HG03135 (cell line): ENCODE data around the gene TLN1.
A peak's percentile ranks its signal among the peaks of the same experiment; 100 is the strongest.

ENCODE experiments used
- ATAC-seq: cut with Tn5 transposase; IDR thresholded peaks from one replicate; pipeline ENCODE4 v1.9.1; 2021; ENCODE audit warnings: mild to moderate bottlenecking, moderate library complexity; ENCODE audit not compliant: unreplicated experiment

The TLN1 gene, protein sequence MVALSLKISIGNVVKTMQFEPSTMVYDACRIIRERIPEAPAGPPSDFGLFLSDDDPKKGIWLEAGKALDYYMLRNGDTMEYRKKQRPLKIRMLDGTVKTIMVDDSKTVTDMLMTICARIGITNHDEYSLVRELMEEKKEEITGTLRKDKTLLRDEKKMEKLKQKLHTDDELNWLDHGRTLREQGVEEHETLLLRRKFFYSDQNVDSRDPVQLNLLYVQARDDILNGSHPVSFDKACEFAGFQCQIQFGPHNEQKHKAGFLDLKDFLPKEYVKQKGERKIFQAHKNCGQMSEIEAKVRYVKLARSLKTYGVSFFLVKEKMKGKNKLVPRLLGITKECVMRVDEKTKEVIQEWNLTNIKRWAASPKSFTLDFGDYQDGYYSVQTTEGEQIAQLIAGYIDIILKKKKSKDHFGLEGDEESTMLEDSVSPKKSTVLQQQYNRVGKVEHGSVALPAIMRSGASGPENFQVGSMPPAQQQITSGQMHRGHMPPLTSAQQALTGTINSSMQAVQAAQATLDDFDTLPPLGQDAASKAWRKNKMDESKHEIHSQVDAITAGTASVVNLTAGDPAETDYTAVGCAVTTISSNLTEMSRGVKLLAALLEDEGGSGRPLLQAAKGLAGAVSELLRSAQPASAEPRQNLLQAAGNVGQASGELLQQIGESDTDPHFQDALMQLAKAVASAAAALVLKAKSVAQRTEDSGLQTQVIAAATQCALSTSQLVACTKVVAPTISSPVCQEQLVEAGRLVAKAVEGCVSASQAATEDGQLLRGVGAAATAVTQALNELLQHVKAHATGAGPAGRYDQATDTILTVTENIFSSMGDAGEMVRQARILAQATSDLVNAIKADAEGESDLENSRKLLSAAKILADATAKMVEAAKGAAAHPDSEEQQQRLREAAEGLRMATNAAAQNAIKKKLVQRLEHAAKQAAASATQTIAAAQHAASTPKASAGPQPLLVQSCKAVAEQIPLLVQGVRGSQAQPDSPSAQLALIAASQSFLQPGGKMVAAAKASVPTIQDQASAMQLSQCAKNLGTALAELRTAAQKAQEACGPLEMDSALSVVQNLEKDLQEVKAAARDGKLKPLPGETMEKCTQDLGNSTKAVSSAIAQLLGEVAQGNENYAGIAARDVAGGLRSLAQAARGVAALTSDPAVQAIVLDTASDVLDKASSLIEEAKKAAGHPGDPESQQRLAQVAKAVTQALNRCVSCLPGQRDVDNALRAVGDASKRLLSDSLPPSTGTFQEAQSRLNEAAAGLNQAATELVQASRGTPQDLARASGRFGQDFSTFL (N-terminal part only)

DNA sequence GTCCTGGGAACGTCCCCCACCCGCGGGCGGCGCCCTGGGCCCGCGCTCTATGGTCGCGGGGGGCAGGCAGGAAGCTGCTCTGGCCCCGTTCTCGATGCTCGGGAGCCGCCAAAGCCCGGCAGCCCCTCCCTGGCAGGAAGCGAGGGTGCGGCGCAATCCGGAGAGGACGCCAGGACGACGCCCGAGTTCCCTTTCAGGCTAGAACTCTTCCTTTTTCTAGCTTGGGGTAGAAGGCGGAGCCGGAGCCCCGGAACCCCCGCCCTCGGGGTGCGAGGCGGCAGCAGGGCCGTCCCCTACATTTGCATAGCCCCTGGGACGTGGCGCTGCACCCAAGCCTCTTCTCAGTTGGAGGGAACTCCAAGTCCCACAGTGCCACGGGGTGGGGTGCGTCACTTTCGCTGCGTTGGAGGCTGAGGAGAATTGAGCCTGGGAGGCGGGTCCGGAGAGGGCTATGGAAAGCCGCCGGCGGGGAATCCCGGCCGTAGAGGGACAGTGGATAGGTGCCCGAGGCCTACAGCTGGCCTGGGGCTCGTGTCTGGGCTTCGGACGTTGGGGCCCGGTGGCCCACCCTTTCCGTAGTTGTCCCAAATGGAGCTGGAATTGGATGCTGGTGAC, at the start of gene TLN1, which contains the start of gene CREB3:
Gene TLN1 (minus strand): TSS at position 11 of the 615 bp plus-strand sequence. CDS start 6,501 bp downstream, outside the sequence.
Gene CREB3 (plus strand): TSS at position 482 of the 615 bp plus-strand sequence. CDS start 107 bp downstream, at position 589.
- ATAC-seq = peak; percentile 76

- ATAC-seq = no peak
Observed at GRCh38 chr9:35781066-35781465, 49.1 kb upstream of the TLN1 start.

- no peak for ATAC-seq
Observed at GRCh38 chr9:35778496-35778895, 46.5 kb upstream of the TLN1 start.

DNA sequence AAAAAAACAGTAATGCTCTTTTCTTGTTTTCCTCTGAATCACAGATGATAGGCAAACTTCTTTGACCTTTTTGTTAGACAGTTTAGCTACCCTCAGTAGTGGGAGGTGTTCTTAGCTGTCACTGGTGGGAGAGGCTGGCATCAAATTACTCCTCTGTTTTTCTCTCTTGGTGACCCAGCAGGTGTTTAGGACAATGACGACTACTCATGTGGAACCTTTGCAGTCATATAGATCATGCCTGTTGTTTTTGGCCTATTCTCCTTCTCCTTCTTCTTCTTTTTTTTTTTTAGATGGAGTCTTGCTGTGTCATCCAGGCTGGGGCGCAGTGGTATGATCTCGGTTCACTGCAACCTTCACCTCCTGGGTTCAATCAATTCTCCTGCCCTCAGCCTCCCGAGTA, 44.0 kb upstream of the TLN1 start:
- ATAC-seq = no peak

DNA sequence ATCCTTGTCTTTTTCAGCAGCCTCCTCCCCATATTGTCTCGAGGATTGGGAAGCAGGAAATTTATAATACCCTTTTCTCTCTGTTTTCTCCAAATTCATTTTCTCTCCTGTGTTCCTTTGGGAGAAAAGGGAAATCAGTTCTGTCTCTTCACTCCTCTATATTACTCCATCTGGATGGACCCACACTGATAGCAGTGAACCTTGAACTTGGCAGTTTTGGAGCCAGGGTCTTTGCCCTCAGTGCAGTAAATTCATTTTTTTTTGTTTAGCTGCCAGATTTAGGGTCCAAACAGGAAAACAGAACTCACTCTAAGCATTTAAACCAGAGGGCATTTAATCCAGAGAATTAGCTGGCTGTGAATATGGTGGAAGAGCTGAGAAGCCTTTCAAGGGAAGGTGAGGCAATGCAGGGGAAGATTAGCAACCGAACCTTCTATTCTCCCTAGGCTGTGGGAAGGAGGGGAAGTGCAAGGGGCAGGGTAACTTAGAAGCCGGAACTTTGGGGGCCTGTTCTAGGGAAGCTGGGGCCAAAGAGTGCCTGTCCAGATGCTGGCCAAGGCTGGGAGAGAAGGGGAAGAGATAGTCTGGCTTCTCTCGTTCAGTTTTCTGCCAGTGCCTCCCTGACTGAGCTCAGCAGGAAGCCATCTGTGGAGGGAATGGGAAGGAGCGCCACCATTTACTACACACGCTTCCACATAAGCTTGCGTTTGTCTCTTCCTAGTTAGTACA, 43.1 kb upstream of the TLN1 start:
- ATAC-seq = no peak

DNA sequence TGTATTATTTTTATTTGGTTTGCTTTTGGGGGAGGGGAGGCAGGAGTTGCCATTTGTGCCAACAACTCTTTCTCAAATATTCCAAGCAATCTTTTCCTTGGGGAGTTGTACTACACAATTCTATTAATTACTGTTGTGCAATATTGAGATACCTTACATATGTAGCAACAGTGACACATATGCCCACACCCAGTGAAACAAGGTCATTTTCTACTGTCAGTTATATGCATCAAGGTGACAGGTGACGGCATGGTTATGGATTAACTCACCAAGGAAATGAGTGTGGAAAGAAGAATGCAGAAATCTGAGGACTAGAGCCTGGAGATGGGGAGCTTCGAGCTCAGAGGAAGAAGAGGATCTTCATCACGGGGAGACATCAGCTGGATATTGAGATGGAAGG, 39.9 kb upstream of the TLN1 start:
- ATAC-seq = no peak

DNA sequence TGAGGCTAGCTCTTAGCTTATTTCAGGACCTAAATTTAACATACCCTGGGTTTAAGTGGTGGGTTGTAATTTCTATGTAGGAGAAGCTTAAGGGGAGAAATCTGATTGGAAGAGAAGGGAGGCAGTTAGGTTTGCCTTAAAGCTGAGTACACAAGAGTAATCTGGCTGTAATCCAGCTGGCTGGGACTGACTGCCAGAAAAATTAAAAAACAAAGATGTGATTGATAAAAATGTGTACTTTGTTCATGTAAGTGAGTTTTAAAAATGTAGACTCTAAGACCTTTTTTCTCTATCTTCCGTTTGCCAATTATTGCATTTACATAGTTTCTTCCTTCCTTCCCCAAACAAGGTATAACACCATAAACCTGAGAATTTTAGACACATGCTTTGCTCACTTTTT, 39.5 kb upstream of the TLN1 start:
- ATAC-seq = no peak

DNA sequence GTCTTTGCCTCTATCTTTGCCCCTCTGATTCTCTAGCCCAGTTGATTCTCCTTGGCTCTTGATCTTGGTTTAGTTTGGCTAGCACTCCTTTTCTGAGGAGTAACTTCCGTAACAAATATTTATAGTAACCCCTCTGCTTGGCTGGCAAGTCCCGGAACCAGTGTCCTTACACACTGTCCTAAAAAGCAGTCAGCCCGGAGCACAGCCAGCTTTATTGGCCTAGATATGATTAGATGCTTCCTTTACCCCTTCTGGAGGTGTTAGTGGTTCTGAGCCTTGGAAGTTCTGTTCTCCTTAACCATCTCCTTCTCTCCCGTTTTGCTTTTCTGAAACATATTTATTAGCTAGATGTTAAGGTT, 39.1 kb upstream of the TLN1 start:
- ATAC-seq = no peak

- ATAC-seq = no peak
Observed at GRCh38 chr9:35769763-35770162, 37.8 kb upstream of the TLN1 start.

DNA sequence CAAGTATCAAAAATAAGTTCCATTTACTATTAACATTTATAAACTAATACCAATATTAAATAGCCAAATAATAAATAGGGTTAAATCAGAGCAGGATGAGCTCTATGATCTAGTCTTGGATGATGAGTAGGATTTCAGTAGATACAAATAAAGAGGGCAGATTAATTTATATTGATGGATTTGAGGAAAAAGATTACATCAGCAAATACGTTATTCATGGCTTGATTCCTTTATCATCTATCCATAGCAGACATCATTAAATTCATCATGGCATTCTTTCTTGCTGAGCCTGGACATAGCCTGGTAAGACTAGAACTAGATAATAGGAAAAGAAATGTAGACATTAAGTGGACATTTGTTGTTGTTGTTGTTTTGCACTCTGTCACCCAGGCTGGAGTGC, 35.5 kb upstream of the TLN1 start:
- no peak for ATAC-seq

DNA sequence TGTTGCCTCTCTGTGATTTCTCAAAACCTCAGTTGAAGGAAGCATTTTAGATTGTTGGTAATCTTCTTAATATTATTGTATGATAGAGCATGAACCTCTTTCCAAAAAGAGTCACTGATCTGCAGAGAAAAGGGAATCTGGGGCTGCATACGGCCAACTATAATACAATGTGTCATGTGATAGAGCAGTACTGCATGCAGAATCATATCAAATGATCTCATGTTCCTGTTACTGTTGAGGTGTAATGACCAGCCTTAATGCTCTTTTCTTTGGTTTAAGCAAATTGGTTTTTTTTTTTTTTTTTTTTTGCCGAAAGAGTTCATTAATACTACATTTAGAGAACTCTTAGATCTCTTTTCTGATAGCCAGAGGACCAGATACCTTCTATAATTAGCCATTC, 35.0 kb upstream of the TLN1 start:
- ATAC-seq = no peak

GRCh38 chr9:35763803-35764202, 31.8 kb upstream of the TLN1 start:
- ATAC-seq = no peak

- ATAC-seq = no peak
Observed at GRCh38 chr9:35763181-35763580, 31.2 kb upstream of the TLN1 start.

DNA sequence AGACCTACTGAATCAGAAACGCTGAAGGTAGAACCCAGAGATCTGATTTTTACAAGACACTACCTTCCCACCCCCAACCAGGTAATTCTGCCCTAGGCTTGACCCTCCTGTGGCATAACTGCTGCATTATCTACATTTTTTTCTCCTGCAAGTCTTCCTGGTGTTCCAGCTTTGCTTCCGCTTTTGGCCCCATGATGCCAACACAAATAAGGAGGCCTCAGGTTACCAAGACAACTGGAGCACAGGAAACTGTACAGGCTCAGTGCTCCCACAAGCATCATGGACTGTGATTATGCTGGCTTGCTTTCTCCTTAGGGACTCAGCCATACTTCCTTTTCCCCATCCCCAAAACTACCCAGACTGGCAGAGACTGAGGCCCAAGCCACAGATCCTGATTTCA, 28.7 kb upstream of the TLN1 start:
- no peak for ATAC-seq

- ATAC-seq = no peak
Observed at GRCh38 chr9:35759795-35760194, 27.8 kb upstream of the TLN1 start.

DNA sequence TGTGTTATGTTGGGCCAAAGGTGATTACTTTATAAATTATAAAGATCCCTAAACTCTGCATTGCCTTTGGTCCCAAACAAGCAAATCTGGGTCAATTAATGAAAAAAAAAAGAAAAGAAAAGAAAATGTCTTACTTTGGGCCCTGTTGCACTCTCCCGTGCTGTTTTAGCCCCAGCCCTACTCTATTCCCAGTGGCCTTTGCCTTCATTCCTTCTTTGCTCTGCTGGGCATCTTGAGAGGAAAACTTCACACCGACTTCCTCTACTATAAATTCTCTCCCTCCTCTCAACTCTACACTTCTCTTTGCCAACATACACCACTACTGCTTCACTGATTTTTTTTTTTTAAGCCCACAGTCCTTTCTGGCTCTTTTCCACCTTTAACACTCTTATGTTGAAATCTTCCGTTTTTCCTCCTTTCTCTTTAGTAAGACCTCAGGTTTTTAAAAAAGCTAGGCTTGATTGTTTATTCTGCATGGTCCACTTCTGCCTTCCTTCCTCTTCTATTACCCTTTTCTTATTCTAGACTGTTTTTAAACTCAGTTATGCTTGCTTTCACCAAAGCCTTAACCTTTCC, 26.6 kb upstream of the TLN1 start:
- no peak for ATAC-seq

- ATAC-seq = no peak
Observed at GRCh38 chr9:35757892-35758275, 25.9 kb upstream of the TLN1 start.

DNA sequence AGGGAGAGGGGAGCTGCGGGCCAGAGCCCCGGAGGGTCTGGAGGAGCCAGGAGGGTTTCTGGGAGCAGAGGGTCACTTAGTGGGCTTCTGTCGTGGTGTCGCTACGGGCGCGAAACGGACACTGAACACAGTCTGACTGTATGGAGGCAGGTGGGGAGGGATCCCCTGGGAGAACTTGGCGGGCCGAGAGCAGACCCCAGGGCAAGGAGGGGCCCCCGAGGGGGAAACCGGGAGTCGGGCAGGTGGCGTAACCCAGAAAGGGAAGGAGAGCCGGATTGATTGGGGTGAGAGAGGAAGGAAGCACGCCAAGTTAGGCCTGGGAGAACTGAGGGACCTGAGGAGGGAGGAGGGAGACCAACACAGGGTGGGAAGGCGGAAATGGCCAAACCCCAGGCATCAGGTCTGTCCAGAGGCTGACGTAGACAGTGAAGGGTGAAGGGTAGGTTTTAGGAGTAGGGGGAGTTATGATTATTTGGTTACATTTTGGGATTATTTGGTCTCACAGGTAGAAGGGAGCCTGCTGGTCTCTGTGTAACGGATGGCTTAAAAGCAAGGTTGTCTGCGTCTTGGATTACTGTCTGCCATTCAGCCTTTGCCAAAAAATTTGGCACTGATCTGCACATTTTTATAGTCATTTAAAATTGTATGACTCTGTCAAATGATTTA, 25.4 kb upstream of the TLN1 start:
- ATAC-seq = peak; percentile 36
